HL-60 (cell line): ENCODE measurements around the gene PMEL.

Experiments used
- GABPA ChIP-seq: IDR thresholded peaks from 2 replicates; pipeline ENCODE4 v1.6.1; 2012; ENCODE audit warnings: low read depth
- POLR2AphosphoS5 ChIP-seq: IDR thresholded peaks from 2 replicates; pipeline ENCODE4 v1.6.1; 2012; ENCODE audit warnings: low read depth
- TF ChIP-seq, protein P1 (sequence below): IDR thresholded peaks from one replicate; pipeline ENCODE4 v1.5.1; 2011; ENCODE audit warnings: low read length, control low read depth, inconsistent platforms; ENCODE audit not compliant: insufficient read depth
- TF ChIP-seq, protein P2 (sequence below): IDR thresholded peaks from 2 replicates; pipeline ENCODE4 v1.6.1; 2012; ENCODE audit warnings: low read depth; ENCODE audit not compliant: insufficient replicate concordance

DNA sequence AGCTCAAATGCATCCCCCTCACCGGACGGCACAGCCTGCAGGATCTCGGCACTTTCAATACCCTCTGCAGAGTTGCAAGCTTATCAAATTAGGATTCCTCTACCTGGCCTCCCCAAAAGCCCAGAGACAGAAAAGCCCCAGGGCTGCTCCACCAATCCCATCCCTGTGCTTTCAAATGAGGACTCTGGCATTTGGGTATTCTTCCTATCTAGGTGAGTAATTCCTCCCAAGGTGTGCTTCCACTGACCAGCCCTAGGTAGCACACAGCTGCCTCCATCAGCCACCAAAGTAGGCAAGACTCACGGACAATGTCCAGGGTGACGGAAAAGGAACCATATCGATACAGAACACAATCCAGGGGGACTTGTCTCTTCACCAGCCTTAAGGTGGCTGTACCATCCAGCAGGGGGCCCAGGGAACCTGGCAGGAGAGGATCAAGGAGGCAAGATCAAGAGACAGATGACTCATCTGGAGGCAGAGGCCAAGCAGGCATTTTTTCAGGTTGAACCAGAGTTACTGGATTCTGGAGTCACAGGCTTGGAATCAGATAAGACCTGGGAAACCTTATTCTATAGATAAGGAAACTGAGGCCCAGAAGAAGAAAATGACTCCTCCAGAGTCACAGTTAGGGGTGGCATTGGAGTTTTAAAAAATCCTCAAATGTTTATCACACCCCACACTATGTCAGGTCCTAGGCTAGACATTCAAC is 9.9 kb downstream of the PMEL start:
- TF ChIP-seq, protein P1, sequence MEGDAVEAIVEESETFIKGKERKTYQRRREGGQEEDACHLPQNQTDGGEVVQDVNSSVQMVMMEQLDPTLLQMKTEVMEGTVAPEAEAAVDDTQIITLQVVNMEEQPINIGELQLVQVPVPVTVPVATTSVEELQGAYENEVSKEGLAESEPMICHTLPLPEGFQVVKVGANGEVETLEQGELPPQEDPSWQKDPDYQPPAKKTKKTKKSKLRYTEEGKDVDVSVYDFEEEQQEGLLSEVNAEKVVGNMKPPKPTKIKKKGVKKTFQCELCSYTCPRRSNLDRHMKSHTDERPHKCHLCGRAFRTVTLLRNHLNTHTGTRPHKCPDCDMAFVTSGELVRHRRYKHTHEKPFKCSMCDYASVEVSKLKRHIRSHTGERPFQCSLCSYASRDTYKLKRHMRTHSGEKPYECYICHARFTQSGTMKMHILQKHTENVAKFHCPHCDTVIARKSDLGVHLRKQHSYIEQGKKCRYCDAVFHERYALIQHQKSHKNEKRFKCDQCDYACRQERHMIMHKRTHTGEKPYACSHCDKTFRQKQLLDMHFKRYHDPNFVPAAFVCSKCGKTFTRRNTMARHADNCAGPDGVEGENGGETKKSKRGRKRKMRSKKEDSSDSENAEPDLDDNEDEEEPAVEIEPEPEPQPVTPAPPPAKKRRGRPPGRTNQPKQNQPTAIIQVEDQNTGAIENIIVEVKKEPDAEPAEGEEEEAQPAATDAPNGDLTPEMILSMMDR = peak; percentile 28
- TF ChIP-seq POLR2AphosphoS5 (no peak), GABPA (no peak)
- TF ChIP-seq, protein P2, sequence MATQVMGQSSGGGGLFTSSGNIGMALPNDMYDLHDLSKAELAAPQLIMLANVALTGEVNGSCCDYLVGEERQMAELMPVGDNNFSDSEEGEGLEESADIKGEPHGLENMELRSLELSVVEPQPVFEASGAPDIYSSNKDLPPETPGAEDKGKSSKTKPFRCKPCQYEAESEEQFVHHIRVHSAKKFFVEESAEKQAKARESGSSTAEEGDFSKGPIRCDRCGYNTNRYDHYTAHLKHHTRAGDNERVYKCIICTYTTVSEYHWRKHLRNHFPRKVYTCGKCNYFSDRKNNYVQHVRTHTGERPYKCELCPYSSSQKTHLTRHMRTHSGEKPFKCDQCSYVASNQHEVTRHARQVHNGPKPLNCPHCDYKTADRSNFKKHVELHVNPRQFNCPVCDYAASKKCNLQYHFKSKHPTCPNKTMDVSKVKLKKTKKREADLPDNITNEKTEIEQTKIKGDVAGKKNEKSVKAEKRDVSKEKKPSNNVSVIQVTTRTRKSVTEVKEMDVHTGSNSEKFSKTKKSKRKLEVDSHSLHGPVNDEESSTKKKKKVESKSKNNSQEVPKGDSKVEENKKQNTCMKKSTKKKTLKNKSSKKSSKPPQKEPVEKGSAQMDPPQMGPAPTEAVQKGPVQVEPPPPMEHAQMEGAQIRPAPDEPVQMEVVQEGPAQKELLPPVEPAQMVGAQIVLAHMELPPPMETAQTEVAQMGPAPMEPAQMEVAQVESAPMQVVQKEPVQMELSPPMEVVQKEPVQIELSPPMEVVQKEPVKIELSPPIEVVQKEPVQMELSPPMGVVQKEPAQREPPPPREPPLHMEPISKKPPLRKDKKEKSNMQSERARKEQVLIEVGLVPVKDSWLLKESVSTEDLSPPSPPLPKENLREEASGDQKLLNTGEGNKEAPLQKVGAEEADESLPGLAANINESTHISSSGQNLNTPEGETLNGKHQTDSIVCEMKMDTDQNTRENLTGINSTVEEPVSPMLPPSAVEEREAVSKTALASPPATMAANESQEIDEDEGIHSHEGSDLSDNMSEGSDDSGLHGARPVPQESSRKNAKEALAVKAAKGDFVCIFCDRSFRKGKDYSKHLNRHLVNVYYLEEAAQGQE = no peak
